GM12878 (cell line): ENCODE results near the gene REV3L. TPM values are rescaled to one million over a fixed set of nuclear protein-coding genes. Genes with fewer than 3 reads are reported as not detected.

Experiments
- ATAC-seq: fragments of 200-7000 bp; cut with Tn5 transposase; 3 replicates; pipeline ENCODE4 v1.9.1; 2020; ENCODE audit warnings: mild to moderate bottlenecking, moderate library complexity
- BruUV-seq: library from RNA; stranded (reverse); fragments of 400-500 nt; replicated peaks from 2 replicates; lab custom pipeline; 2021; lab: Mats Ljungman, UMichigan
- CTCF ChIA-PET: fragments of 300-600 bp; sonication (Branson Sonifier 250); formaldehyde crosslinking; extraction: SDS; loops from one replicate; lab custom pipeline; 2021; ENCODE audit warnings: inconsistent platforms; lab: Yijun Ruan, JAX
- POLR2A ChIA-PET: fragments of 350-600 bp; formaldehyde crosslinking; extraction: SDS; loops from one replicate; lab custom pipeline; 2021; ENCODE audit warnings: inconsistent platforms; lab: Charles Lee
- RAD21 ChIA-PET: fragments of 300-600 bp; sonication (Branson Sonifier 250); formaldehyde crosslinking; loops from one replicate; lab custom pipeline; 2023; ENCODE audit warnings: antibody characterized with exemption; ENCODE audit not compliant: unreplicated experiment; lab: Charles Lee
- SMC1A ChIA-PET: fragments of 300-600 bp; sonication (Branson Sonifier 250); formaldehyde crosslinking; loops from one replicate; lab custom pipeline; 2023; ENCODE audit not compliant: unreplicated experiment, uncharacterized antibody; lab: Charles Lee
- DNase-seq: peaks from one replicate; pipeline ENCODE4 v3.0.0-alpha.2; 2011; ENCODE audit warnings: low read depth, low spot score
- FAIRE-seq: peaks from 3 replicates; lab custom pipeline; 2011; peaks lifted over from hg19 to GRCh38; lab: Jason Lieb, UNC
- H2AFZ ChIP-seq: 2 replicates; pipeline ENCODE4 v1.6.0; 2011; ENCODE audit warnings: low read depth, low read length, control low read depth; ENCODE audit not compliant: control insufficient read depth
- H3K27ac ChIP-seq: 2 replicates; pipeline ENCODE4 v1.5.1; 2011; ENCODE audit warnings: control low read depth; ENCODE audit not compliant: control insufficient read depth, insufficient read depth
- H3K27me3 ChIP-seq, 2 experiments: replicated peaks in 1 of 2; 2 replicates each; pipeline versions ENCODE4 v1.6.0 to v1.6.1; 2011; ENCODE audit warnings: low read length in 1 of 2; ENCODE audit not compliant: control insufficient read depth in 2 of 2, insufficient read depth in 2 of 2
- H3K36me3 ChIP-seq, 2 experiments: 2 replicates each; pipeline ENCODE4 v1.5.1; 2011; ENCODE audit warnings: low read length in 1 of 2; ENCODE audit not compliant: control insufficient read depth in 2 of 2, insufficient read depth in 2 of 2
- H3K4me1 ChIP-seq: 2 replicates; pipeline ENCODE4 v1.6.1; 2011; ENCODE audit warnings: mild to moderate bottlenecking, low read length, moderate library complexity, mixed read lengths; ENCODE audit not compliant: control insufficient read depth, insufficient read depth
- H3K4me2 ChIP-seq: 2 replicates; pipeline ENCODE4 v1.6.0; 2011; ENCODE audit warnings: control low read depth; ENCODE audit not compliant: control insufficient read depth, insufficient read depth
- H3K4me3 ChIP-seq: fragments of 200-600 bp; sonication (generic); 2 replicates; pipeline ENCODE4 v1.5.1; 2016
- H3K79me2 ChIP-seq: 2 replicates; pipeline ENCODE4 v1.6.0; 2011; ENCODE audit warnings: low read length; ENCODE audit not compliant: control insufficient read depth, insufficient read depth
- H3K9ac ChIP-seq: 2 replicates; pipeline ENCODE4 v1.8.0; 2011; ENCODE audit warnings: low read length, control low read depth, mixed read lengths; ENCODE audit not compliant: control insufficient read depth, insufficient read depth
- H3K9me3 ChIP-seq: replicated peaks from 3 replicates; pipeline ENCODE4 v1.5.1; 2011; ENCODE audit warnings: mild to moderate bottlenecking, low read length; ENCODE audit not compliant: control insufficient read depth, insufficient read depth
- H4K20me1 ChIP-seq: 2 replicates; pipeline ENCODE4 v1.6.0; 2011; ENCODE audit not compliant: control insufficient read depth, insufficient read depth
- BACH1 ChIP-seq: fragments of 450-650 bp; IDR thresholded peaks from 2 replicates; pipeline ENCODE4 v1.6.1; 2017; ENCODE audit warnings: mild to moderate bottlenecking, borderline replicate concordance
- BMI1 ChIP-seq: fragments of 450-650 bp; IDR thresholded peaks from 2 replicates; pipeline ENCODE4 v1.6.1; 2016; ENCODE audit warnings: mild to moderate bottlenecking, moderate library complexity, borderline replicate concordance
- CHD1 ChIP-seq: IDR thresholded peaks from 2 replicates; pipeline ENCODE4 v1.6.1; 2012; ENCODE audit warnings: low read depth, low read length, improper control_type of control experiment
- CREM ChIP-seq: IDR thresholded peaks from 2 replicates; pipeline ENCODE4 v1.6.1; 2014; ENCODE audit warnings: antibody characterized with exemption, low read depth
- ETV6 ChIP-seq, 2 experiments: fragments of 450-650 bp in 1 of 2; IDR thresholded peaks in 1 of 2; conservative IDR thresholded peaks in 1 of 2; 2 replicates each; pipeline ENCODE4 v1.6.1; 2014; ENCODE audit warnings: antibody characterized with exemption in 1 of 2, borderline replicate concordance in 1 of 2, low read depth in 1 of 2, mild to moderate bottlenecking in 1 of 2, moderate library complexity in 1 of 2
- FOS ChIP-seq: IDR thresholded peaks from 3 replicates; pipeline ENCODE4 v1.6.1; 2011; ENCODE audit warnings: borderline replicate concordance; ENCODE audit not compliant: insufficient read length; ENCODE audit errors: extremely low read depth
- HDGF ChIP-seq: fragments of 450-650 bp; IDR thresholded peaks from 2 replicates; pipeline ENCODE4 v1.6.1; 2016; ENCODE audit warnings: antibody characterized with exemption
- IRF4 ChIP-seq: IDR thresholded peaks from 2 replicates; pipeline ENCODE4 v1.6.1; 2011; ENCODE audit warnings: low read depth, low read length
- MYC ChIP-seq: IDR thresholded peaks from 2 replicates; pipeline ENCODE4 v1.6.1; 2011; ENCODE audit warnings: mild to moderate bottlenecking, low read length, moderate library complexity, inconsistent platforms; ENCODE audit not compliant: insufficient read depth, insufficient replicate concordance, insufficient read length, severe bottlenecking
- NR2C1 ChIP-seq: fragments of 450-650 bp; IDR thresholded peaks from 2 replicates; pipeline ENCODE4 v1.6.1; 2017; ENCODE audit warnings: antibody characterized with exemption, mild to moderate bottlenecking, moderate library complexity
- PML ChIP-seq: IDR thresholded peaks from 2 replicates; pipeline ENCODE4 v1.6.1; 2012; ENCODE audit warnings: low read length, inconsistent platforms
- RAD21 ChIP-seq: IDR thresholded peaks from 2 replicates; pipeline ENCODE4 v1.6.1; 2011; ENCODE audit warnings: mild to moderate bottlenecking, low read depth, low read length, moderate library complexity; ENCODE audit not compliant: insufficient read depth
- RCOR1 ChIP-seq: conservative IDR thresholded peaks from 2 replicates; pipeline ENCODE4 v1.6.1; 2012; ENCODE audit warnings: low read depth, low read length, improper control_type of control experiment
- TCF12 ChIP-seq: IDR thresholded peaks from 2 replicates; pipeline ENCODE4 v1.6.1; 2011; ENCODE audit warnings: low read depth, mild to moderate bottlenecking, low read length
- WGBS: methylation state at CpG from one replicate; pipeline ENCODE4 v1.1.6; 2016; ENCODE audit warnings: low lambda C conversion rate; ENCODE audit not compliant: insufficient replicate concordance, insufficient coverage; ENCODE audit errors: missing lambda C conversion rate; 5-methylcytosine and 5-hydroxymethylcytosine counted together
- in situ Hi-C: fragments of 300-500 bp; cut with MboI; formaldehyde crosslinking; loops from 9 replicates; pipeline ENCODE4 v1.14.3; 2018; ENCODE audit warnings: mixed read lengths
- intact Hi-C: fragments of 100-400 bp; cut with micrococcal nuclease; formaldehyde crosslinking; loops from one replicate; pipeline ENCODE4 v1.14.2; 2022; ENCODE audit not compliant: unreplicated experiment
- polyA plus RNA-seq, 11 experiments: library from polyadenylated mRNA; depleted of rRNA in 4 of 11; unstranded in 6 of 11; stranded (reverse) in 5 of 11; fragments of >200 nt; fragmentation: Nextera tagmentation in 4 of 11; fragmentation: Illumina TruSeq in 1 of 11; extraction: Ambion mirVana in 4 of 11; extraction: Trizol in 1 of 11; gene quantifications; 1 replicate in 1 of 11; 2 replicates in 10 of 11; pipeline versions ENCODE4 v1.2.1 to v1.2.3, GENCODE V29; 2011 to 2016; ENCODE audit warnings: inconsistent platforms in 2 of 11, missing spikeins in 2 of 11, low read depth in 1 of 11
- total RNA-seq, 4 experiments: library from RNA; depleted of rRNA in 3 of 4; stranded (reverse); fragments of >200 nt in 3 of 4; fragmentation: Illumina TruSeq in 1 of 4; extraction: Trizol in 1 of 4; gene quantifications; 2 replicates each; pipeline versions ENCODE4 v1.2.1 to v1.2.3, GENCODE V29; 2013 to 2021
- TF ChIP-seq, protein P1 (sequence below): fragments of 450-650 bp; conservative IDR thresholded peaks from 2 replicates; pipeline ENCODE4 v1.6.1; 2017; ENCODE audit warnings: mild to moderate bottlenecking, moderate library complexity
- TF ChIP-seq, protein P2 (sequence below): fragments of 450-650 bp; IDR thresholded peaks from 2 replicates; pipeline ENCODE4 v1.6.1; 2016; ENCODE audit warnings: mild to moderate bottlenecking

REV3L gene
- total and polyA plus RNA-seq, 10 of the 15 experiments (the other 5 are each of a cell fraction or from before 2014, with no cell fraction given), result 7.6 to 33.6 (median 21.5) TPM

DNA sequence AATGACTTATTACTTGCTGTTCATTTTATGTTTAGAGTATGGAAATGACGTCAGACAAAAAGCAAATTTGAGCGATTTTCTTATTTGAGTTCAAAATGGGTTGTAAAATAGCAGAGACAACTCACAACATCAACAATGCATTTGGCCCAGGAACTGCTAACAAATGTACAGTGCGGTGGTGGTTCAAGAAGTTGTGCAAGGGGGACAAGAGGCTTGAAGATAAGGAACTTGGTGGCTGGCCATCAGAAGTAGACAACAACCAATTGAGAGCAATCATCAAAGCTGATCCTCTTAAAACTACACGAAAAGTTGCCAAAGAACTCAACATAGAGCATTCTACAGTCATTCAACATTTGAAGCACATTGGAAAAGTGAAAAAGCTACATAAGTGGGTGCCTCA, 43.8 kb downstream of the REV3L start:
- Histone ChIP-seq H3K4me1 (peaks cover 5% of the 10 kb centered on the region; the same call in 1 of the 2 replicates), H3K4me3 (no peak overlapping the region), H3K4me2 (no peak overlapping the region), H2AFZ (no peak overlapping the region), H3K27me3 (no peaks in the 10 kb centered on the region), H3K9me3 (peaks cover 2% of the 10 kb centered on the region), H4K20me1 (no peaks in the 10 kb centered on the region), H3K36me3 (no peaks in the 10 kb centered on the region), H3K79me2 (peaks cover 39% of the 10 kb centered on the region), H3K9ac (no peak overlapping the region), H3K27ac (no peak overlapping the region)
- no peak for DNase-seq
- no peak for TF ChIP-seq ETV6 (conservative IDR thresholded peaks at IDR 0.05 in 1 of 2, IDR thresholded peaks at IDR 0.05 in 1 of 2; ENCODE audit: borderline replicate concordance in 1 of 2, low read depth in 1 of 2)
- no peak for TF ChIP-seq NR2C1
- TF ChIP-seq, protein P1, sequence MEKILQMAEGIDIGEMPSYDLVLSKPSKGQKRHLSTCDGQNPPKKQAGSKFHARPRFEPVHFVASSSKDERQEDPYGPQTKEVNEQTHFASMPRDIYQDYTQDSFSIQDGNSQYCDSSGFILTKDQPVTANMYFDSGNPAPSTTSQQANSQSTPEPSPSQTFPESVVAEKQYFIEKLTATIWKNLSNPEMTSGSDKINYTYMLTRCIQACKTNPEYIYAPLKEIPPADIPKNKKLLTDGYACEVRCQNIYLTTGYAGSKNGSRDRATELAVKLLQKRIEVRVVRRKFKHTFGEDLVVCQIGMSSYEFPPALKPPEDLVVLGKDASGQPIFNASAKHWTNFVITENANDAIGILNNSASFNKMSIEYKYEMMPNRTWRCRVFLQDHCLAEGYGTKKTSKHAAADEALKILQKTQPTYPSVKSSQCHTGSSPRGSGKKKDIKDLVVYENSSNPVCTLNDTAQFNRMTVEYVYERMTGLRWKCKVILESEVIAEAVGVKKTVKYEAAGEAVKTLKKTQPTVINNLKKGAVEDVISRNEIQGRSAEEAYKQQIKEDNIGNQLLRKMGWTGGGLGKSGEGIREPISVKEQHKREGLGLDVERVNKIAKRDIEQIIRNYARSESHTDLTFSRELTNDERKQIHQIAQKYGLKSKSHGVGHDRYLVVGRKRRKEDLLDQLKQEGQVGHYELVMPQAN, result no peak
- no peak for TF ChIP-seq HDGF
- no peak for TF ChIP-seq FOS
- TF ChIP-seq PML, result no peak
- no peak for TF ChIP-seq CREM
- TF ChIP-seq BMI1, result no peak
- TF ChIP-seq BACH1, result no peak
- TF ChIP-seq IRF4, result no peak
- no peak for TF ChIP-seq RAD21
- TF ChIP-seq CHD1, result no peak
- no peak for TF ChIP-seq MYC
- TF ChIP-seq, protein P2, sequence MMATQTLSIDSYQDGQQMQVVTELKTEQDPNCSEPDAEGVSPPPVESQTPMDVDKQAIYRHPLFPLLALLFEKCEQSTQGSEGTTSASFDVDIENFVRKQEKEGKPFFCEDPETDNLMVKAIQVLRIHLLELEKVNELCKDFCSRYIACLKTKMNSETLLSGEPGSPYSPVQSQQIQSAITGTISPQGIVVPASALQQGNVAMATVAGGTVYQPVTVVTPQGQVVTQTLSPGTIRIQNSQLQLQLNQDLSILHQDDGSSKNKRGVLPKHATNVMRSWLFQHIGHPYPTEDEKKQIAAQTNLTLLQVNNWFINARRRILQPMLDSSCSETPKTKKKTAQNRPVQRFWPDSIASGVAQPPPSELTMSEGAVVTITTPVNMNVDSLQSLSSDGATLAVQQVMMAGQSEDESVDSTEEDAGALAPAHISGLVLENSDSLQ, result no peak
- TF ChIP-seq TCF12, result no peak
- TF ChIP-seq RCOR1, result no peak
- ChIA-PET RAD21 (interaction anchor here (1.3 kb wide), 1 partner anchor 39 kb away, joined by 3 read pairs; no protein-coding TSS in a partner anchor), CTCF (no interaction called here), POLR2A (interaction anchor here (1.5 kb wide), 1 partner anchor 10 kb away, joined by 3 read pairs; no protein-coding TSS in a partner anchor), SMC1A (no interaction called here)
- no peak for FAIRE-seq
- BruUV-seq, result no TSS peak
- intact Hi-C loops, result no loop called here
- ATAC-seq, result no peak
- in situ Hi-C loops, result no loop called here
- 97% methylated on average over 4 of the region's 4 CpGs for WGBS
